Activated CD4-positive, alpha-beta T cell treated with anti-CD3 and anti-CD28 coated beads for 48 hours (primary cell): ENCODE measurements around the gene ZNF346.

Experiments used
- DNase-seq: peaks from one replicate; pipeline ENCODE4 v3.0.0-alpha.2; 2020

Gene ZNF346

DNA sequence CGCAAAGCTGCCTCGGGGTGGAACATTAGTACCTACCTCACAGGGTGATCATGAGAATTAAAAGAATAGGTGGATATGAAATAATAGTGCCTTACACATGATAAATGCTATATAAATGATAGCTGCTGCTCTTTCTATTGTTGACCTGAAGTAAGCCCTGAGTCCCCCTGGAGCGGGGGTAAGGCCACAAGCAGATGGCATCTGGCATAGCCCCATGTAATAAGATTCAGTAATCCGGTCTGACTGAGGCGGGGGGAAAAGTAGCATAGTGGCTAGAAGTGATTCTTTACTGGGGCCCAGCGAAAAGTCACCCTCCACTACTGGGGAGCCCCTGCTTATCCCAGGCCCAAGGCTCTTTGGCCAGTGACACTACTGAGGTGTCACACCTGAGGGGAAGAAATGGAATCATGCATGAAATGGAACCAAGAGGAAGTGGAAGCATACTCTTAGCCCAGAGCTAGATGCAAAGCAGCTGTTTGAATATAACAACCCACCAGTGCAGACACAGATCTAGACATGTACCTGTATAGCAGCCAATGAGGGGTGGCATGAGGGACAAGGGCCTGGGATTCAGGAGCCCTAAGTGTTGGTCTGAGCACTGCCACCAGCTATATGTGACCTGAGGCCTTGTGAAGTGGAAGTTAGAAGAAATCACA is 48.2 kb downstream of the ZNF346 start:
- no peak for DNase-seq

DNA sequence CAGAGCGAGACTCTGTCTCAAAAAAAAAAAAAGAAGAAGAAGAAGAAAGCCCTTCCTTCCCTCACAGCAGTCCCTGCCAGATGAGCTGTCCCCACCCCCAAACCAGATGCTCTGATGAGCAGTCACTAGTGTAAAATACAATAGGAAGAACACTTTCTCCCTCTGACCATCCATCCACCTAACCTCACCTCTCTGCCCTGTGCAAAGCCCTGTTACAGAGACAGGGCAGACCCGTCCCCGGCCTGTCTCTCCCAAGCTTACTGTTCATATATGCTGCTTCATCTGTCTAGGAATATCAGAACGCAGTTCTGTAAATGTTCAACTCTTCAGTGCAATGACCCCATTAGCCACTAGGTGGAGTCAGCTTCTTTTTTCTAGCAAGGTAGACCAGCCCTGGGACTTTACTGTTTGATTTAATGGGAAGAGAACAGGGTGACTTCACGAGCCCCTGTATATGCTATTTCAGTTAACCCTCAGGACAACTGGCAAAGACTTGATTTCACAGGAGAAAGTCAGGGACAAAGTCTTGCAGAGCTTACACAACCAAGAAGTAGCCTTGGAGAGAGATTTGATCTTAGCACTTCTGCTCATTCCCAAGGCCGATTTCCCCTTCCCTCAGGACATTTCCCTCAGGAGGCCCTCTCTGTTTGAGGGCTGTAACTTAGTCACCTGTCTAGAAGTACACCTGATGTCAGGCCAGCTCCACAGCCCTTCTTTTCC is 49.3 kb downstream of the ZNF346 start:
- peak; percentile 79 for DNase-seq

DNA sequence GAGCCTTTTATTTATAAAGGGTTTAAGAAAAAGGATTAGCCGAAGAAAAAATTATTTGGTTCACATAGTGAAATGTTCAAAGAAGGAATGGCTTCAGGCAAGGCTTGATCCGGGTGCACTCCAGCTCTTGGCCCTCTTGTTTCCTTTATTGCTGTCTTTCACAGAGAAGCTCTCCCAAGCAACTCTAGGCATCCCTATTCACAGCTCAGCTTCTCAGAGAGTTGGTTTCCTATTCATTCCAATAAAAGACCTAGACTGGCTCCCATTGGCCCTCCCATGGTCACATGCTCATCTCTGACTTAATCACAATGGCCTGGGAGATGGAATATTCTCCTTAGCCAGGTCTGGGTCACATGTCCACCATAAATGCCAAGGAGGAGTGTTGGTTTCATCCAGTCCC is 54.8 kb downstream of the ZNF346 start:
- no peak for DNase-seq

DNA sequence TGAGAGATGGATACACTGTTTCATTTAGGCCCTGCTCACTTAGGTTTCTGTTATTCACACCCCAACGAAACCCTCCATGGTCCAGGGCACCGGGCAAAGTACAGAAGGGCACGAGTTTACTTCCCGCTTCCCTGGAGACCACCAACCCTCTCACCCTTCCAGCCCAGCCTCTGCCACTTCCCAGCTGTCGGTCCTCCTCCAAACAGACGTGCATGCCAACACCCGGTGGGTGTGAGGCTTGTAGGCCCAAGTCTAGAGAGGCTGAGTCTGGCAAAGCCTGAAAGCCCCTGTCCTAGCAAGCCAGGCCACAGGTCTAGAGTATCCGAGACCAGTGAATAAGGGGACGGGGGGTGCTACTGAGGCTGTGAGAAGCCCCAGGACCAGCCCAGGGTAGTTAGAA is 57.1 kb downstream of the ZNF346 start:
- no peak for DNase-seq

- no peak for DNase-seq
These were observed 57.8 kb downstream of the ZNF346 start for GRCh38 chr5:177080265-177080664.

DNA sequence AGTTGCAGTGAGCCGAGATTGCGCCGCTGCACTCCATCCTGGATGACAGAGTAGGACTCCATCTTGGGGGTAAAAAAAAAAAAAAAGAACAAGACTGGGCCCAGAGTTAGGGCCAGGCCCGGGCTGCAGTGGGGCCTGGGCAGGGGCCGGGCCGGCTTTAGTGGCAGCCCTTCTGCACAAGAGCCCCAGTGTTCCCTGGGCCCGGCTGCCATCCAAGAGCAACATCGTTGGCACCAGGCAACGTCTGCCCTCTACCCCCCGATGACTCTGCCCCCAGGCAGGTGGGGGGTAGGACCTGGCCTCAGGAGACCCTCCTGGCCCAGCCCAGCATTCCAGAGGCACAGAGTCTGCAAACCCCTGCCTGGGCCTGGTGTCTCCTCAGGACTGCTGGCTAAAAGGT is 59.4 kb downstream of the ZNF346 start:
- DNase-seq = no peak

GRCh38 chr5:177083357-177083756 is 60.9 kb downstream of the ZNF346 start:
- DNase-seq = no peak

DNA sequence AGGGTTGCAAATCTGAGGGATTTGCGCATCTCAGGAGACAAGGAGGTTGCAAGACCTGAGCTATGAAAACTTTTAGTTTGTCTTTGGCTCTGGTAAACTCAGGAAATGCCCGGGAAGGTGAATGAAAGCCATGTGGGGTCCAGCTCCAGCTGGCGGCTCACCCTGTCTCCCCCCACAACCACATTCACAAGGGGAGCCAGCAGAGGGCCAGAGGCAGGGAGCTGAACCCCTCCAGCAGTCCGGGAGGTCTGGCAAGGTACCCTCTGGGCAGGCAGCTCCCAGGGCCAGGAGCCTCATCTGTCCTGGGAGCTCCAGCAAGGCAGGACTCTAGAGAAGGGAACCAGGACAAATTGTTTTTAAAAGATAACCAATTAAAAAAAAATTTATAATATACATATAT is 61.7 kb downstream of the ZNF346 start:
- DNase-seq = no peak

- DNase-seq = no peak
These were observed 63.6 kb downstream of the ZNF346 start for GRCh38 chr5:177085985-177086653.

DNA sequence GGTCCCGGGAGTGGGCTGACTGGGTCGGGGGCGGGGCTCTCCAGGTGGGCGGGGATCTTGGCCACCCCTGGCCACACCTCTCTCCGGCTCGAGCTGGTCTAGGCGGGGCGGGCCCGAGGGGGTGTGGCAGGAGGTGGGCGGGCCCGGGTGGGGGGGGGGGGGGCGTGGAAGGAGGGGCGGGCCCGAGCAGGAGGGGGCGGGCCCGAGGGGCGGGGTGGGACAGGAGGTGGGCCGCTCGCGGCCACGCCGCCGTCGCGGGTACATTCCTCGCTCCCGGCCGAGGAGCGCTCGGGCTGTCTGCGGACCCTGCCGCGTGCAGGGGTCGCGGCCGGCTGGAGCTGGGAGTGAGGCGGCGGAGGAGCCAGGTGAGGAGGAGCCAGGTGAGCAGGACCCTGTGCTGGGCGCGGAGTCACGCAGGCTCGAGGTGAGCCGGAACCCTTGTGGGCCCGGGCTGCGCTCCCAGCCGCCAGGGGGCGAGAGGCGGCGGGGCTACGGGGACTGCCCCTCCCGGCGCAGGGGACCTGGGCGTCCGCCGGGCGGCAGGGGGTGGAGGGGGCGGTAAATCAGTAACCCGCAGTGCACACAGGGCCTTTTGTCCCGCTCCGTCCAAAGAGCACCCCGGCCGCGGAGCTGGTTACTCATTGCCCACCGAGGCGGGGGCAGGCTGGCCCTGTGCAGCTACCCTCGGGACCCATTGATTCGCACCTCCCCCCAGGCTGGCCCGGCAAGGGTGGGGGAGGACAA is 64.3 kb downstream of the ZNF346 start, which contains the start of gene FGFR4:
Gene FGFR4, plus strand, starts transcription at position 262 of the 744 bp plus-strand sequence. CDS start 2,688 bp downstream, outside the sequence.
- DNase-seq = peak; percentile 71

DNA sequence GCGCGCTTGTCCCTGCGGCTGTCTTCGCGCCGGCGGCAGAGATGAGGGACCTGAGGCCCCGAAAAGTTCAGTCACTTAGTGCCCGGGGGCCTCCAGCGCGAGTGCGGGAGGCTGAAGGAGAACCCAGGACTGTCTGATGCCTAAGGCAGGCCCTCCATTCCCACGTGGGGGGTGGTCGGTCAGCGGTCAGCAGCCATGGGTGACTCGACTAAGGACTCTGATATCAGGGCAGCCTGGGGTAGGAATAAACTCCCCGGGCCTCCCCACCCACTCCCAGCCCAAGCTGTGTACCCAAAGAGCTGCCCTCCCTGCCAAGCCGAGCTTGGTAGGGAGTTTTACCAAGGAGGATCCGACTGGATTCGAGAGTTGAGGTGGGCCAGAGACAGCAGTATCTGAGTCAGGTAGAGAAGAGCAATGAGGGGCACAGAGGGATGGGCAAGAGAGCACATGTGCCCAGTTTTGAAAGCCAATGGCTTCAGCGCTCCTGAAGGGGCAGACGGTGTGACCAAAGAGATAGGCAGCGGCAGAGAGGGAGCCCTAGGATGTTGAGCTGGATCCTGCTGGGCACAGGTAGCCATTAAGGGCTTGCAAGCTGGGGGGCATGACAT is 65.0 kb downstream of the ZNF346 start:
- no peak for DNase-seq

DNA sequence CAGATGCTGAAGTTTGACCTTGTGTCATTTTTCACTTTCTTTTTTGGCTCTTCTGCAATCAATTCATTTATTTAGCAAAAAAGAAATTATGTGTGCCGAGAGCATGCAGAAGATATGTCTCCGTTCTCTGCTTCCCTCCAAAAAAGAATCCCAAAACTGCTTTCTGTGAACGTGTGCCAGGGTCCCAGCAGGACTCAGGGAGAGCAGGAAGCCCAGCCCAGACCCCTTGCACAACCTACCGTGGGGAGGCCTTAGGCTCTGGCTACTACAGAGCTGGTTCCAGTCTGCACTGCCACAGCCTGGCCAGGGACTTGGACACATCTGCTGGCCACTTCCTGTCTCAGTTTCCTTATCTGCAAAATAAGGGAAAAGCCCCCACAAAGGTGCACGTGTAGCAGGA is 66.6 kb downstream of the ZNF346 start:
- DNase-seq = no peak

- DNase-seq = no peak
These were observed 67.5 kb downstream of the ZNF346 start for GRCh38 chr5:177089825-177090641.

GRCh38 chr5:177090813-177091212 is 68.3 kb downstream of the ZNF346 start:
- DNase-seq = no peak

GRCh38 chr5:177091232-177091631 is 68.7 kb downstream of the ZNF346 start:
- DNase-seq = no peak

DNA sequence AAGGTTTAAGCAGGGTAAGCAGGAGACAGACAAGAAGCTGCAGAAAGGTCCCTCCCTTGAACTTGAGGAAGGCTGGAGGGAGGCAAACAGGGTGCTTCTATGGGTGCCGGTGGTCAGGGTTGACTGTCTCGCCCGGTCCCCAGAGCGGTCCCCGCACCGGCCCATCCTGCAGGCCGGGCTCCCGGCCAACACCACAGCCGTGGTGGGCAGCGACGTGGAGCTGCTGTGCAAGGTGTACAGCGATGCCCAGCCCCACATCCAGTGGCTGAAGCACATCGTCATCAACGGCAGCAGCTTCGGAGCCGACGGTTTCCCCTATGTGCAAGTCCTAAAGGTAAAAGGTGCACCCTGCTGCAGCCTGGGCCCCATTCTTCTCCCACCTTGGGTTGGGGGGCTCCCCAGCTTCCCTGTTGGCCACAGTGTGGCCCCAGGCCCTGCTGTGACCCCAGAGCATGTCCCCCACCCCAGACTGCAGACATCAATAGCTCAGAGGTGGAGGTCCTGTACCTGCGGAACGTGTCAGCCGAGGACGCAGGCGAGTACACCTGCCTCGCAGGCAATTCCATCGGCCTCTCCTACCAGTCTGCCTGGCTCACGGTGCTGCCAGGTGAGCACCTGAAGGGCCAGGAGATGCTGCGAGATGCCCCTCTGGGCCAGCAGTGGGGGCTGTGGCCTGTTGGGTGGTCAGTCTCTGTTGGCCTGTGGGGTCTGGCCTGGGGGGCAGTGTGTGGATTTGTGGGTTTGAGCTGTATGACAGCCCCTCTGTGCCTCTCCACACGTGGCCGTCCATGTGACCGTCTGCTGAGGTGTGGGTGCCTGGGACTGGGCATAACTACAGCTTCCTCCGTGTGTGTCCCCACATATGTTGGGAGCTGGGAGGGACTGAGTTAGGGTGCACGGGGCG is 69.9 kb downstream of the ZNF346 start:
- DNase-seq = no peak

GRCh38 chr5:177093082-177093712 is 70.7 kb downstream of the ZNF346 start:
- DNase-seq = no peak

DNA sequence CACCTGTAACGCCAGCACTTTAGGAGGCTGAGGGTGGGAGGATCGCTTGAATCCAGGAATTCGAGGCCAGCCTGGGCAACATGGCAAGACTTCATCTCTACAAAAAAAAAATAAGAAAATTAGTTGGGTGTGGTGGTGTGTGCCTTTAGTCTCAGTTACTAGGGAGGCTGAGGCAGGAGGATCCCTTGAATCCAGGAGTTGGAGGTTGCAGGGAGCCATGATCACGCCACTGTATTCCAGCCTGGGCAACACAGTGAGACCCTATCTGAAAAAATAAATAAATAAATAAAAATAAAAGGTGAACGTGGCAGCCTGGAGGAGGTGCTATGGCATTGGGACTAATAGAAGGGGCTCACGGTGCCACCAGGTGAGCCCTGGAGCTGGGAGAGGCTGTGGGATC is 71.3 kb downstream of the ZNF346 start:
- no peak for DNase-seq

DNA sequence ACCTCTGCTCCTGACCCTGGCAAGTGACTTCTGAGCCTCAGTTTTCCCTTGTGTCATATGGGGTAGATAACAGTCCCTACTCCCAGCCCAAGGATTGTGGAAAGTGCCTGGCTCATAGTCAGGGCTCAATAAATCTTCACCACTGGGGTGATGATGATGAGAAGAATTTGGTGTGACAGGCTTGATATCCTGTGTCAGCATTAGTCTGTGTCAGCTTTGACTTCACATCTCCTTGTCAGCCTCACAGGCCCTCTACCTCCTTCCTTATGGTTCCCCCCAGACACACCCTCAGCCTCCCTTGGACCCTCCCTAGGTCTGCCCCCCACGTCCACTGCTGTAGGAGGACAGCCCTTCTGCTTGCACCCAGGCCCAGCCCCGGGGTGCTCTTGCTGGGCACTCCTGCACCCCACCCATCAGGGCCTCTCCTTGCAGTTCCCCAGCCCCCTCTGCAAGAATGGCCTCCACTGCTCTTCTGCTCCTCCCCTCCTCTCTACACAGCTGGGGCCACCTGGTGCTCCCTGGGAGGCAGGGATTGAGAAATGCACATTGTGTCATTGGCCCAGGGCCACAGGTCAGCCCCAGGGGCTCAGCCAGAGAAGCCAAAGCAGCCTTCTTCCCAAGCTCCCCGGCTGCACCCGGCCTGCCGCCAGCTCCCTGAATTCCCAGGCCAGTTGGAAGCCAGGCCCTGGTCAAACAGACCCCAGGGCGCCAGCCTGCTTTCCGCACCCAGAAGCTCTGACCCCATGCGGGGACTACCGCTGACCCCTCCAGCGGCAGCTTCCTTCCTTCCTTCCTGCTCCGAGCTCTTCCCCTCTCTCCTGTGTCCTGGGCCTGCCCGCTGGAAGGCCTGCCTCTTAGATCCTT is 72.0 kb downstream of the ZNF346 start:
- DNase-seq = no peak
